ENCODE results near the gene ENTPD8.

DNA sequence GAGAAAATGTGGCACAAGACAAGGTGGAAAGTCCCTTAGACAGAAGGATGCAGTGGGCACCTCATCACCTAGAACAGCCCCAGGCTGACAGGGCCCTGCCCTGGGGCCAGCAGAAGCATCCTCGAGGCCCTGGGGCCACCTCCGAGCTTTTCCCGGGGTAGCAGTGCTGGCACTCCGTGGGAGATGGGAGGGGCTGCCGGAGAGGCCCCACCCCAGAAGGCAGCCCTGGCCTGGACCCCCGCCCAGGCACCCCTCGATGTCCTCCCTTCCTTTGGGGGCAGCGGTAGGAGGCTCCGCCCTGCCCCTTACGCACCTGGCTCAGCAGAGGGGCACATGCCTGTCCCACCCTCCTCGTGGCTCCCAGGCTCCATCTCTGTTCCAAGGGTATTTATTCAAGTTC is 35.7 kb upstream of the ENTPD8 start:
- TF ChIP-seq POLR2AphosphoS5 (IDR thresholded peaks at IDR 0.05; ENCODE audit: low read depth, low read length) (no peak), POLR2A (IDR thresholded peaks at IDR 0.05; ENCODE audit: low read depth, low read length) (no peak)

Data from GM12892 (cell line).